ENCODE results near the gene SLC24A2.
"Not testable (repeated sequence)": the region's sequence is repeated elsewhere in the genome, so short reads cannot be mapped to it uniquely, and the experiment has no call there.

Gene SLC24A2
- total RNA-seq = 0 reads per million in 3 donors

DNA sequence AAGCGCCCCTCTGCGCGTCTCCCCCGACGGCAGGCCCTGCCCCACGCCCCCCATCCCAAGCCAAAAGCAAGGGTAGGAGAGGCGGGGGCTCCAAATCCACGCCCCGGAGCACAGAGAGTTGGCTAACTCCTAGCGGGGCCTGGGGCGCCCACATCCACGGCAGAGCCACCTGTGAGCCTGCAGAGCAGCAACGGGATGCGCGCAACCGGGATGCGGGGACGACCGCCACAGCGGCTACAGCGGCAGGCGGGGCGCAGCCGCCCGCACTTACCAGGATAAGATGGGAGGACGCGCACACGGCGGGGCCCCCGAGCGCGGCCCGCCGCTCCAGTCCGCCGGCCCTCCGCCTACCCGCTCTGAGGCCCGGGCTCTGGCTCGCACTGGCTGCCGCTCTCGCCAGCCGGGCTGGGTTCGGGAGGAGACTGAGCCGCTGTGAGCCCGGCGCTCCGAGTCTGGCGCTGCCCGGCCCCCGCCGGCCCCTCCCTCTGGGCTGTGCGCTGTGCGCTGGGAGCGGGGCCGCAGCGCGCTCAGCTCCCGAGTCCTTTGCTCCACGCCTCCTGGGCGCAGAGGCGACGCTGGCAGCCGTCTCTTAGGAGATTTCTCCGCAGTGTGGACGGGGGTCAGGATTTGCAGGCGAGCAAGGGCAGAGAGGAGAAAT lies at the start of gene SLC24A2:
TSS of gene SLC24A2 (minus strand) at position 424 of the 658 bp plus-strand sequence.
- DNase-seq = no peak
- Histone ChIP-seq H3K27ac (ENCODE audit: insufficient read depth, low read length, poor library complexity, severe bottlenecking) (no peak within 1 kb of the TSS), H3K27me3 (replicated peaks; ENCODE audit: control insufficient read depth, insufficient read depth, low read length, poor library complexity, severe bottlenecking) (peaks cover 4% of the 10 kb centered on the region), H3K4me3 (ENCODE audit: insufficient read depth, low read depth, low read length, poor library complexity, severe bottlenecking) (no peak within 1 kb of the TSS), H3K36me3 (ENCODE audit: control insufficient read depth, insufficient read depth, low read length) (no peaks in the 10 kb centered on the region), H3K9me3 (ENCODE audit: control insufficient read depth, low read length) (no peaks in the 10 kb centered on the region), H3K4me1 (ENCODE audit: control insufficient read depth, insufficient read depth, low read length, poor library complexity, severe bottlenecking) (no peaks in the 10 kb centered on the region)

DNA sequence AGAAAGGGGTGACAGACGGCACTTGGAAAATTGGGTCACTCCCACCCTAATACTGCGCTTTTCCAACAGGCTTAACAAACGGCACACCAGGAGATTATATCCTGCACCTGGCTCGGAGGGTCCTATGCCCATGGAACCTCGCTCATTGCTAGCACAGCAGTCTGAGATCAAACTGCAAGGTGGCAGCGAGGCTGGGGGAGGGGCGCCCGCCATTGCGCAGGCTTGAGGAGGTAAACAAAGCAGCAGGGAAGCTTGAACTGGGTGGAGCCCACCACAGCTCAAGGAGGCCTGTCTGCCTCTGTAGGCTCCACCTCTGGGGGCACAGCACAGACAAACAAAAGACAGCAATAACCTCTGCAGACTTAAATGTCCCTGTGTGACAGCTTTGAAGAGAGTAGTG lies 44.5 kb upstream of the SLC24A2 start:
- H3K9me3 ChIP-seq (ENCODE audit: control insufficient read depth, low read length); DNase-seq; H3K27me3 ChIP-seq (replicated peaks; ENCODE audit: control insufficient read depth, insufficient read depth, low read length, poor library complexity, severe bottlenecking); H3K4me3 ChIP-seq (ENCODE audit: insufficient read depth, low read depth, low read length, poor library complexity, severe bottlenecking); H3K4me1 ChIP-seq (ENCODE audit: control insufficient read depth, insufficient read depth, low read length, poor library complexity, severe bottlenecking); H3K36me3 ChIP-seq (ENCODE audit: control insufficient read depth, insufficient read depth, low read length); H3K27ac ChIP-seq (ENCODE audit: insufficient read depth, low read length, poor library complexity, severe bottlenecking): not testable (repeated sequence)

DNA sequence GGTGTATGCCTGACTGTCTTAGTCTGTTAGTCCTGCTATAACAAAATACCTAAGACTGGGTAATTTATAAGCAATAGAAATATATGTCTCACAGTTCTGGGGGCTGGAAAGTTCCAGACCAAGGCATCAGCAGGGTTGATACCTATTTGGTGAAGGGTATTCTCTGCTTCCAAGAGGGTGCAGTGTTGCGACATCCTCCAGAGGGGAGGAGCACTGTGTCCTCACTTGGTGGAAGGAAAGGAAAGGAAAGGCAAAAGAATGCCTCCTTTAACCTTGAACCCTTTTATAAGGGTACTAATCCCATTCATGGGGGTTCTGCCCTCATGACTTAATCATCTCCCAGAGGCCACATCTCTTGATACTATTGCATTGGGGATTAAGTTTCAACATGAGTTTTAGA lies 42.0 kb upstream of the SLC24A2 start:
- H3K9me3 ChIP-seq (ENCODE audit: control insufficient read depth, low read length) = no peaks in the 10 kb centered on the region
- DNase-seq = no peak
- H3K27ac ChIP-seq (ENCODE audit: insufficient read depth, low read length, poor library complexity, severe bottlenecking) = no peak overlapping the region
- H3K4me1 ChIP-seq (ENCODE audit: control insufficient read depth, insufficient read depth, low read length, poor library complexity, severe bottlenecking) = no peaks in the 10 kb centered on the region
- no peaks in the 10 kb centered on the region for H3K36me3 ChIP-seq (ENCODE audit: control insufficient read depth, insufficient read depth, low read length)
- no peaks in the 10 kb centered on the region for H3K27me3 ChIP-seq (replicated peaks; ENCODE audit: control insufficient read depth, insufficient read depth, low read length, poor library complexity, severe bottlenecking)
- no peak overlapping the region for H3K4me3 ChIP-seq (ENCODE audit: insufficient read depth, low read depth, low read length, poor library complexity, severe bottlenecking)

DNA sequence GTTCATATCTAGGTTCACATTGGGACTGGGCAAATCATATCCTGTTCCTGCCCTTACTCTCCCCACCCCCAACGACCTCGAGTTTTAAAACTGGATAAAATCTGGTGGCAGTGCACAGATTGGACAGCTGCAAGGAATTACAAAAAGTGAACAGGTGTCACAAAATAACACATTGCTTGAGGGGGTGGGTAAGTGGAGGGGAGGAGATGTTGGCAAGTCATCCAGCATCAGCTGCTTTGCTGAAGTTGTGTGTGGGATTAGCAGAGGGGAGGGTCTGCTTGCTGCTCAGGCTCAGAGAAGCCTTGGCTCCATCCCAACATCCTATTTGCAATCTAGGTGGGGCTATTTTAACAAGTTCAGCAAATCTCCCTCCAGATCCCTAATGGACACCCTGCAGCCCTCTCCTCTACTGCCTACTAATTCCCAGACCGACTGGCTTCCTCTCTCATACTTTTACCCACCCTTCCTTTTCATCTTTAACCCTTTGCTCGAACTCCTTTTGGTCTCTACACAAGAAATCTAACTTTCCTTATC lies 39.8 kb upstream of the SLC24A2 start:
- H3K4me1 ChIP-seq (ENCODE audit: control insufficient read depth, insufficient read depth, low read length, poor library complexity, severe bottlenecking) = no peaks in the 10 kb centered on the region
- H3K4me3 ChIP-seq (ENCODE audit: insufficient read depth, low read depth, low read length, poor library complexity, severe bottlenecking) = no peak overlapping the region
- no peak overlapping the region for H3K27ac ChIP-seq (ENCODE audit: insufficient read depth, low read length, poor library complexity, severe bottlenecking)
- no peaks in the 10 kb centered on the region for H3K9me3 ChIP-seq (ENCODE audit: control insufficient read depth, low read length)
- no peak for DNase-seq
- no peaks in the 10 kb centered on the region for H3K36me3 ChIP-seq (ENCODE audit: control insufficient read depth, insufficient read depth, low read length)
- H3K27me3 ChIP-seq (replicated peaks; ENCODE audit: control insufficient read depth, insufficient read depth, low read length, poor library complexity, severe bottlenecking) = no peaks in the 10 kb centered on the region

DNA sequence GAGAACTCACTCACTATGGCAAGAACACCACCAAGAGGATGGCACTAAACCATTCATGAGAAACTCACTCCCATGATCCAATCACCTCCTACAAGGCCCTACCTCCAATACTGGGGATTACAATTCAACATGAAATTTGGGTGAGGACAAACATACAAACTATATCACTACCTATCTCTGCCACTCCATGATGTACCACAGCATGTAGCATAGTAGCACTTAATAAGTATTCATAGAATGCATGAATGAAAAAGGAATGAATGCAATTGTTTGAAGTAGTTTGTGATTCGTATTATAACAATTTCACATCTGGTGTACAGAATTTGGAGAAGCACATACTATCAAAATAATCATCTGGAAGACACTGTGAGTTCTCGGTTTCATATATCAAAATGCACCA lies 27.9 kb upstream of the SLC24A2 start:
- Histone ChIP-seq H3K9me3 (ENCODE audit: control insufficient read depth, low read length) (no peaks in the 10 kb centered on the region), H3K4me1 (ENCODE audit: control insufficient read depth, insufficient read depth, low read length, poor library complexity, severe bottlenecking) (no peaks in the 10 kb centered on the region), H3K27ac (ENCODE audit: insufficient read depth, low read length, poor library complexity, severe bottlenecking) (no peak overlapping the region), H3K4me3 (ENCODE audit: insufficient read depth, low read depth, low read length, poor library complexity, severe bottlenecking) (no peak overlapping the region), H3K36me3 (ENCODE audit: control insufficient read depth, insufficient read depth, low read length) (no peaks in the 10 kb centered on the region), H3K27me3 (replicated peaks; ENCODE audit: control insufficient read depth, insufficient read depth, low read length, poor library complexity, severe bottlenecking) (no peaks in the 10 kb centered on the region)
- DNase-seq = no peak

DNA sequence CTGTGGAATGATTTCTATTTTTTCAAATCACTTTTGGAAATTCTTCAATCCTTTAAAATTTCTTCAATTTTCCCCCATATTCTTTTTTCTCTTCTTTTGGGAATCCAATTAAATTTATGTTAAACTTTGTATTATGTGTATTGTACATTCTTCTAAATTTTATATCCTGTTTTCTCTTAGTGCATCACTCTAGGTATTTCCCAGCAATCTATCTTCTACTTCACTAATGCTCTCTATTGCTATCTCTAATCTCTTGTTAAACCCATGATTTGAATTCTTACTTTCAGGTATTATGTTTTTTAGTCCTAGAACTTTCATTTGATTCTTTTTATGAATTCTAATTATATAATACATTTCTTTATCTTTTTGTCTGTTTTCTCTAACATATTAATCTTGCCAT lies 23.4 kb upstream of the SLC24A2 start:
- DNase-seq = no peak
- no peaks in the 10 kb centered on the region for H3K27me3 ChIP-seq (replicated peaks; ENCODE audit: control insufficient read depth, insufficient read depth, low read length, poor library complexity, severe bottlenecking)
- H3K27ac ChIP-seq (ENCODE audit: insufficient read depth, low read length, poor library complexity, severe bottlenecking) = no peak overlapping the region
- H3K4me1 ChIP-seq (ENCODE audit: control insufficient read depth, insufficient read depth, low read length, poor library complexity, severe bottlenecking) = no peaks in the 10 kb centered on the region
- H3K36me3 ChIP-seq (ENCODE audit: control insufficient read depth, insufficient read depth, low read length) = no peaks in the 10 kb centered on the region
- H3K9me3 ChIP-seq (ENCODE audit: control insufficient read depth, low read length) = no peaks in the 10 kb centered on the region
- no peak overlapping the region for H3K4me3 ChIP-seq (ENCODE audit: insufficient read depth, low read depth, low read length, poor library complexity, severe bottlenecking)

DNA sequence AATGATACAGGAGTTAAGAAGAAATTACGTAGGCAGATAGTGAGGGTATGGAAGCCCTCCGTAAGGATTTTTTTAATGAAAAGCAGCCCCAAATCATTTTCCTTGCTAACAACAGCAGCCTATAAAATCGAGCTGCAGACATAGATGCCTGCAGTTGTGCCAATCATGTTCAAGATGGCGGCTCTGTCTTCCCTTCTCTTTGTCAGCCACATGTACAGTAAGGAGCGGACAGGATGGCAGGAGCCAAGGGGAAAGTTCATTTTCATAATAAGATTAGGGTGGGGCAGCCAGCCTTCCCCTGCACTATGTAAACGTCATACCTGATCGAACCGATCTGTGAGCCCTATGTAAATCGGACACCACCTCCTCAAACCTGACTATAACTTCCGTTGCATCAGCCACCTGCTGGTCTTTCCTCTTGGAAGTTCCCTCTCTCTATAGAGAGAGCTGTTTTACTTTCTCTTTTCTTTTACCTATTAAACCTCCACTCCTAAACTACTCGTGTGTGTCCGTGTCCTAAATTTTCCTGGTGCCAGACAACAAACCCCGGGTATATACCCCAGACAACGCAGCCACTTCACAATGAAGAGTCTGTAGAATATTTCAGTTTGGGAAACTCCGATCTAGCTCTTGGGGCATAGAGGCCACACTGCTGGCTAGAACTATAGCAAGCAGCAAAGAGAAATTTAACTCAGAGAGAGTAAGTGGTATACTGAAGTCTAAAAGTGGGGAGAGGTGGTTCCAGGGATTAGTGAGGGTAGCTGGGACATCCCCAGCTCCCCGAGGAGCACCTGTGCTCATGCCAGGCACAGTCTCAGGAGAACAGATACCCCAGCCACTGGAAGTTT lies 20.8 kb upstream of the SLC24A2 start:
- Histone ChIP-seq H3K4me3 (ENCODE audit: insufficient read depth, low read depth, low read length, poor library complexity, severe bottlenecking) (no peak overlapping the region), H3K4me1 (ENCODE audit: control insufficient read depth, insufficient read depth, low read length, poor library complexity, severe bottlenecking) (no peaks in the 10 kb centered on the region), H3K9me3 (ENCODE audit: control insufficient read depth, low read length) (no peaks in the 10 kb centered on the region), H3K27me3 (replicated peaks; ENCODE audit: control insufficient read depth, insufficient read depth, low read length, poor library complexity, severe bottlenecking) (no peaks in the 10 kb centered on the region), H3K27ac (ENCODE audit: insufficient read depth, low read length, poor library complexity, severe bottlenecking) (no peak overlapping the region), H3K36me3 (ENCODE audit: control insufficient read depth, insufficient read depth, low read length) (no peaks in the 10 kb centered on the region)
- DNase-seq = no peak

DNA sequence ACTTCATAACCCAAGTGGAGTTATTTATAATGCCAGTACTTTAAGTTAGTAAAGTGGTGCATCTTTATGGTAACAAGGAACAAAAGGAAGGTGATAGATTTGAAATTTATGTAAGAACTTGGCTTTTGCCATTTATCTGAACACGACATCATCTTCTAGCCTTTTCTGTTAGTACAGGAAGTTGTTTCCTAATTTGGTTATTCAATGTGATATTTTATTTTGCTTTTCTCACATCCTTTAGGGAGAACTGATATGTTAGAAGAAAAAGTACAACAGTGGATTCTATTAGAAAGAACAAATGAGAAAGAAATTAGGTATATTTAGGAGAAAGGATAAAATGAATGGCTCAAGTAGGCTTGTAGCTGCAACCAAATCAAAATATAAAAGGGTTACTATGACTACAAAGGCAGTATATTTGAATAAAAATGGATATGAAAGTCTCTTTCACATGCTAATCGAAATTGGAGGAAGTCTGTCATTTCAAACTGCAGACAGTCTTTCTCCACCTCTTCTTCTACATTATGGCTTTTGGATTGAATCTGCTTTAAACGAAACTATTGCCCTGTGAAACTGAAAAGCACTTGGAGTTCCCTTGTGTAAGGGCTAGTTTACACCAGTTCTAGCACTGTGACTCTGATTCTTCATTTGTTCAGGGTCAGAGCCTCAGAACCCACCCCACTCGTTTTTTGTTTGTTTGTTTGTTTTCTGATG lies 18.5 kb upstream of the SLC24A2 start:
- Histone ChIP-seq H3K4me1 (ENCODE audit: control insufficient read depth, insufficient read depth, low read length, poor library complexity, severe bottlenecking) (no peaks in the 10 kb centered on the region), H3K27me3 (replicated peaks; ENCODE audit: control insufficient read depth, insufficient read depth, low read length, poor library complexity, severe bottlenecking) (no peaks in the 10 kb centered on the region), H3K27ac (ENCODE audit: insufficient read depth, low read length, poor library complexity, severe bottlenecking) (no peak overlapping the region), H3K4me3 (ENCODE audit: insufficient read depth, low read depth, low read length, poor library complexity, severe bottlenecking) (no peak overlapping the region), H3K36me3 (ENCODE audit: control insufficient read depth, insufficient read depth, low read length) (no peaks in the 10 kb centered on the region), H3K9me3 (ENCODE audit: control insufficient read depth, low read length) (no peaks in the 10 kb centered on the region)
- DNase-seq = no peak

DNA sequence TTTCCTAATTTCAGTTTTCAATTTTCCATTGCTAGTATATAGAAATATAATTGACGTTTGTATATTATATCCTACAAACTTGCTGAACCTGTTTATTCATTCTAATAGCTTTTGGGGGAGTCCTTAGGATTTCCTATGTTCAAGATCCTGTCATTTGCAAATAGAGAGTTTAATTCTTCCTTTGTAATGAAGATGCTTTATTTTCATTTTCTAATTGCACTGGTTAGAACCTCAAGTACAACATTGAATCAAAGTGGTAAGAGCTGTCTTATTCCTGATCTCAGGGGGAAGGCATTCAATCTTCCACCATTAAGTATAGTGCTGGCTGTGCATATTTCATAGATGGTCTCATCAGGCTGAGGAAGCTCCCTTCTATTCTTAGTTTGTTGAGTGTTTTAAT lies 15.6 kb upstream of the SLC24A2 start:
- Histone ChIP-seq H3K9me3 (ENCODE audit: control insufficient read depth, low read length) (no peaks in the 10 kb centered on the region), H3K36me3 (ENCODE audit: control insufficient read depth, insufficient read depth, low read length) (no peaks in the 10 kb centered on the region), H3K27ac (ENCODE audit: insufficient read depth, low read length, poor library complexity, severe bottlenecking) (no peak overlapping the region), H3K4me3 (ENCODE audit: insufficient read depth, low read depth, low read length, poor library complexity, severe bottlenecking) (no peak overlapping the region), H3K27me3 (replicated peaks; ENCODE audit: control insufficient read depth, insufficient read depth, low read length, poor library complexity, severe bottlenecking) (no peaks in the 10 kb centered on the region), H3K4me1 (ENCODE audit: control insufficient read depth, insufficient read depth, low read length, poor library complexity, severe bottlenecking) (no peaks in the 10 kb centered on the region)
- DNase-seq = no peak

DNA sequence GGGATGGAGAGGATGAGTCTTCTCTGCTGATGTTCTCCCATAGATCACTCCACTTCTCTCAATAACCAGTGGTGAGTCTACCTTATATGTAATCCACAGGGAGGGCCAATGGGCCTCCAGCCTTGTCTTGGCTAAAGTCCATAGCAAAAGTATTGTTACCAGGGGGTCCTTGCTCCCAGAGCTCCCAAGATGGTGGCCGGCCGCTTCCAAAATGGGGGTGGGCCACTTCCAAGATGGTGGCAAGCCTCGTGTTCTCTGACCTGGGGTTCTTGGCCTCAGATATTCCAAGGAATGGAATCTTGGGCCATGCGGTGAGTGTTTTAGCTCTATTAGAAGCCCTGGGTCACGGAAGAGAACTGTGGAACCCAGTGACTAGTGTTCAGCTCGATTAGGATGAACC lies 12.0 kb upstream of the SLC24A2 start:
- no peak overlapping the region for H3K4me3 ChIP-seq (ENCODE audit: insufficient read depth, low read depth, low read length, poor library complexity, severe bottlenecking)
- H3K9me3 ChIP-seq (ENCODE audit: control insufficient read depth, low read length) = no peaks in the 10 kb centered on the region
- H3K4me1 ChIP-seq (ENCODE audit: control insufficient read depth, insufficient read depth, low read length, poor library complexity, severe bottlenecking) = no peaks in the 10 kb centered on the region
- H3K27me3 ChIP-seq (replicated peaks; ENCODE audit: control insufficient read depth, insufficient read depth, low read length, poor library complexity, severe bottlenecking) = no peaks in the 10 kb centered on the region
- H3K27ac ChIP-seq (ENCODE audit: insufficient read depth, low read length, poor library complexity, severe bottlenecking) = no peak overlapping the region
- no peak for DNase-seq
- no peaks in the 10 kb centered on the region for H3K36me3 ChIP-seq (ENCODE audit: control insufficient read depth, insufficient read depth, low read length)

Data from effector memory CD4-positive, alpha-beta T cell (primary cell).